ENCODE data around the gene CAPN9.

CAPN9 gene

DNA sequence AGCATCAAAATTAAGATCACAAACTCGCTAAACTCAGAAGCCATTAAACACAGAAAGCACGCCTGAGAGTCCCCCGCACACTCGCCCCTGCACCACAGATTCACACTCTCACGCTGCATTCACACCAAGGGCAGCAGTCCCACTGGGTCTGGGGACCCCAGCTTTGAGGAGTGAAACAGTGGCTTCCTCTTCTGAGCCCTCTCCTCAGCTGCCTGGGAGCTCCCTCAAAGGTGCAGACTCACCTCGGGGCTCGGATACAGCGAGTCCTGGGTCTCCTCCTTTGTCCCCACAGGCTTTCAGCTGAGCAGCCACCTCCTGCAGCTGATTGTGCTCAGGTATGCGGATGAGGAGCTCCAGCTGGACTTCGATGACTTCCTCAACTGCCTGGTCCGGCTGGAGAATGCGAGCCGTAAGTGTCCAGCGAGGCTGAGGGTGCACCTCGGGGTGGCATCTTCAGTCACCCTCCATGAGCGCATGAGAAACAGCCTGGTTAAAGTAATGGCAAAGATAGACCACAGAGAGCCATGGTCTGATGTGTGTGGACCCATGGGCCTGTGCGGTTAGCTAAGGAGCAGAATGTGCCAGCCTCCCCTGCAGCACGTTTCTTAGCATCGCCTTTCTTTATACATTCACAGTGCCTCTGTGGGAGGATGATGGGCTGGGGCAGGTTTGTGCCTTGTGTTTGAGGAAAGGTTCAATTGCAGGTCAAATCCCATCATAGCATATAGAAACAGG, 47.9 kb downstream of the CAPN9 start:
- DNase-seq (ENCODE audit: low read depth in 2 of 2, low spot score in 1 of 2), result no peak

DNA sequence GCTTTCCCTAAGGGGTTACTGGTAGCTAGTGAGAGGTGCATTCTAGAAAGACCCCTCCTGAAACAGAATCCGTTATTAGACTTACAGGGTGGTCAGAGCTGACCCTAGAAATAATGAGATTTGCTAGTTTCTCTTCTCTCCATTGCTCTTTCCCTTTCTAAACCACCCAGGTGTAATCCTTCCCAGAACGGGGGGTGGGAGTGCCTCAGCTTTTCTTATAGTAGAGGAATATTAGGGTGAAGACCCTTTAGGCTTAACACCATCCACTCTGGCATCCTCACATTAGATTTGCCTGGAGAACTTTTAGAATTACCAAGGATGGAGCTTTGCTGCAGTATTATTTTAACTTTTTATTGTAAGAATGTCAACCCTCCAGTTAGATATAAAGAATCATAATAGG, 49.4 kb downstream of the CAPN9 start:
- no peak for DNase-seq (ENCODE audit: low read depth in 2 of 2, low spot score in 1 of 2)

DNA sequence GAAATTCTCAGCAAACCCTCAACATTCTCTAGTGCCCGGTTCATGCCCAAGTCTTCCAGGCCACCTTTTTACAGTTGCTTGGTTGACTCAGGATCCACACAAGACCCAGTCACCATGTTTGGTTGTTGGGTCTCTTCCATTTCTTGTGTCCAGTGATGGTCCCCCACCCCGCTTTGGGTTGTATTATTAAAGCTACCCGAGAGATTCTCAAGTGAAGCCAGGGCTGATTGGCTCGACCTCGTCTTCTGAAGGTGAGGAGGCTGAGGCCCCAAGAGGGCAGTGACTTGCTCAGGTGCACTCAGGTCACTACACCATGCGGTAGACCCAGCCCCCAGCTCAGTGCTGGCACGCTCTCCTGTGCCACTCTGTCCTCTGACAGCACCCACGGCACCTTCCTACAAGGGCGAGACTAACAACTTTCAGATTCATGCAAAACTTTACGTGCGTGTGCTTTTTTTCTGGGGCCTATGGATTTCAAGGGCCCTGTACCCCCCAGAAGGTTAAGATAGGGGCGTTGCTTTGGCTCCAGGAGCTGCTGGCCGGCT, 50.3 kb downstream of the CAPN9 start:
- no peak for DNase-seq (ENCODE audit: low read depth in 2 of 2, low spot score in 1 of 2)

DNA sequence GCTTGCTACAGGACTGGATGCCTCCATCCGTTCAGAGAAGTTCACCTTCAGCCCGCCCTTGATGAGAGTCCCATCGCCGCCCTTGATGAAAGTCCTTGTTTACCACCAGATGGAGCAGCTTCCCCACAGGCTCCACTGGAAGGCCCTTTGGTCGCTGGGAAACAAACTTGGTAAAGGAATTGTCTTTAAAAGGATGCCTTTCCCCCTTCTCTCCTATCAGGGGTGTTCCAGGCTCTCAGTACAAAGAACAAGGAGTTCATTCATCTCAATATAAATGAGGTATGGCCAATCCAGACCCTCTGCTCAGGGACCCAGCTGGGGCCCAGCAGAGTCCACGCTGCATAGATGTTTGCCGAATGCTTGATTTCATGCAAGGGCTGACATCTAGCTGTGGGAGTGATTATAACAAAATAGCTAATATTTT, 50.8 kb downstream of the CAPN9 start:
- DNase-seq (ENCODE audit: low read depth in 2 of 2, low spot score in 1 of 2), result no peak

DNA sequence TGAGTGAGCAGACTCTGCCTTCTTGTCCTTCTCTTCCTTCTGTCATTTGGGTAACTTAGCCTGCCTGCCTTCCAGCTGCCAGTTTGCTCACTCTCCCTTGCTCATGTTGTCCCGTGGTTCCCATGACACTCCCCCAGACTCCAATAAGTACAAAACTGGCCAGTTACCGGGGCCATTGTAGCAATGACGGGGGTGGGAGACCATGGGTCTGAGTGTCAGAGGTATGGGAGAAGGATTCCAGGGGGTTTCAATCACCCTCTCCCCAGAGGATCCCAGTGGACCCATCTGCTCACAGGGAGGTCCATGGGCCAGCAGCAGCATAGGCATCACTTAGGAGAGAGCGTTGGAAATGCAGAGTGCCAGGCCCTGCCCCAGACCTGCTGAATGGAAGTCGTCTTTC, 51.3 kb downstream of the CAPN9 start:
- DNase-seq (ENCODE audit: low read depth in 2 of 2, low spot score in 1 of 2), result no peak

DNA sequence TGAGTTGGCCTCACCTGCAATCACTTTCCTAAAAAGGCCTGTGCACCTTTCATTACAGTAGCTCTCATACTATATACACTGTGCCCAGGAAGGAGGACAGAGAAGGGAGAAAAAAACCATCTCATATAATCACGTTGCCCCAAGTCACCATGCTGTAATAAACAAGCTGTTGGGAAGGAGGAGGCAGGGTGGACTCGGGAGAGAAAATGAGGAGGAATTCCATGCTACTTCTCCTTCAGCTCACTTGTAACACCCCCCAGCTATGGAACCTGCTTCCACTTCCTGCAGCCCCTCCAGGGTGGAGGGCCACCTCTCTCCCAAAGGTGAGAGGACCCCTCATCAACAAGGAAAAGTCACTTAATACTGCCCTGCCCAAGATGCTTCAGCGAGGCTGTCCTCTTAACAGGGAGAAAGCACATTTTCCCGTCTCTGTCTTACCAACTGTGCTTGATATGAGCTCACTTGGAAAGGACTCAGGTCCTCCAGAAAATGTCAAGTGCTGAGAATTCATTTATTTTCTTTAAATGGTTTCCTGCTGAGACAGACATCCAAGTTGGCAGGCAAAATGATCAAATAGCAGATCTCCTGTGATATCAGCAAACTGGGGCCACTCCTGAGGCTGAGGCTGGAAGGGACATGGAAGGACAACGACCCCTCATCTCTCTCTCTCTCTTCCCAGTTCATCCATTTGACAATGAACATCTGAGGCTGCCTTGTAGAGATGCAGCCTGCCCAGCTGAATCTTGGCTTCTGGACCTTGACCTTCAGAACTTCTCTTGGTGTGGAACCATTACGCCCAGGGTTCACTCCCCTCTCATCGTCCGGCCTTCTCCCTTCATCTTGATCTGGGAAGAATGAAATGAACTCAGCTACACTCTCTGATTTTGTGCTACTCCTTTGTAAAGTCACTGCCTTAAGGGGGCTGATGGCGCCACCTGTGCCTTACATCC, 54.0 kb downstream of the CAPN9 start:
- no peak for DNase-seq (ENCODE audit: low read depth in 2 of 2, low spot score in 1 of 2)

DNA sequence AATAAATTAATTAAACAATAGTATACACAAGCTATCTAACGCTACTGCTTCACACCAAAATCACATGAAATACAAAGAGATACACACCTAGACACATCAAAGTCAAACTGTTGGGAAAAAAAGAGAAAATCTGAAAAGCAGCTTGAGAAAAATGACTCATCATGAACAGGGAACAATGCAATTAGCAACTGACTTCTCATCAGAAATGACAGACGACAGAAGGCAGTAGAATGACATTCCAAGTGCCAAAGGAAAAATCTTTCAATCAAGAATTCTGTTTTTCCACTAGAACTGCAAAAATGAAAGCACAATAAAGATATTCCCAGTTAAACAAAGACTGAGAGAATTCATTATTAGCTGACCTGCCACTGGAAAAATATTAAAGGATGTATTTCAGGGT, 57.2 kb downstream of the CAPN9 start:
- no peak for DNase-seq (ENCODE audit: low read depth in 2 of 2, low spot score in 1 of 2)

DNA sequence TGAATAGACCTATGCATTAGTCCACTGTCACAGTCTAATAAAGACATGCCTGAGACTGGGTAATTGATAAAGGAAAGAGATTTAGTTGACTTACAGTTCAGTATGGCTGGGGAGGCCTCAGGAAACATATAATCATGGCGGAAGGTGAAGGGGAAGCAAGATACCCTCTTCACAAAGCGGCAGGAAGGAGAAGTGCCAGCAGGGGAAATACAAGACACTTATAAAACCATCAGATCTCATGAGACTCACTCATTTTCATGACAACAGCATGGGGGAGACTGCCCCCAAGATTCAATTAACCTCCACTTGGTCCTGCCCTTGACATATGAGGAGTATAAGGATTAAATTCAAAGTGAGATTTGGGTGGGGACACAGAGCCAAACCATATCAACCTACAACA, 59.4 kb downstream of the CAPN9 start:
- no peak for DNase-seq (ENCODE audit: low read depth in 2 of 2, low spot score in 1 of 2)

DNA sequence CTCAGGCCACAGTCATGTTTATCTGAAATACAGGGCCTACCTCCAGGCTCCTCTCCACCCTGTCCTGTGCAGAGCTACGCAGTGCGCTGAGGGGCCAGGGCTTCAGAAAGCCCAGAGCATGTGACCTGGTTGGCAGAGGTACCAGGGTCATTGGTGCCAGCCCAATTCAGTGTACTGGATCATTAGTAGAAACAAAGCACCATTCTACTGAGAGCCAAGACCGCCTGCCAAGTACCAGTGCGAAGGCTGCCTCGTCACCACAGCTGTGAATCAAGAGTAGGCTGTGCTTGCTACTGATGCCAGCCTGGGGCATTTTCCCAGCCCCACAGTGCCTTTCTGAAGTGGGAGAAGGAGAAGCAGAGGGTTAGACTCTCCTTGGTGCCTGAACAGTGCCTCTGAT, 59.8 kb downstream of the CAPN9 start:
- no peak for DNase-seq (ENCODE audit: low read depth in 2 of 2, low spot score in 1 of 2)

DNA sequence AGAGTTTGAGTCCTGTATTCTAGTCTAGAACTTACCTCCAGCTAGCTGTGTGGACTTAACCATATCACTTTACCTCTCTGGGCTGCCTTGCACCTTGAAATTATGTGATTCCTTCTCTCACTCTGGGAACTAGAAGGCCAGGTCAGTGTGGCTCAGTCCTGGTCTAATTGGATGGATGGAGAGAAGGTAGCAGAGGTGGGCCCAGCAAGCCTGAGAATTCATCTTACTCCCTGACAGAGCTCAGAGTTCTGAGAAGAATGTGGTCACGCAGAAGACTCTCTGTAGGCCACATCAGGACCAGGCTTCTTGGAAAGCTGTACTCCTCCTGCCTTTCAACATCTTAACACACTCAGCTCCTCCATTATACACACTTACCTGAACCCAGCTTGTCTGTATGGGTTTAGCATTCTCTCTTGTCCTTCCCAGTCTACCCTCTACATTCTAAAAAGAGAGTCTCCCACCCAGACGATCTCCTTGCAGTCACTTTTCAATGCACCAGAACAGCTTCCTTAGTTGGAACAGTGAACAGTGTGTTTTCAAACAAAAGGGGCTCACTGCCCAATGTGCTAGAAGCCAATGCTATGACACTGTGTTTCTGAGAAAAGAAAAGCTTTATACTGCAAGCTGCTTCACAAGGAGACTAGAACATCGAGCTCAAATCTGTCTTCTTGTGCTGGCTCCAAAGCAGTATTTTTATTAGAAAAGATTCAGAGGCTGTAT, 60.5 kb downstream of the CAPN9 start:
- no peak for DNase-seq (ENCODE audit: low read depth in 2 of 2, low spot score in 1 of 2)

DNA sequence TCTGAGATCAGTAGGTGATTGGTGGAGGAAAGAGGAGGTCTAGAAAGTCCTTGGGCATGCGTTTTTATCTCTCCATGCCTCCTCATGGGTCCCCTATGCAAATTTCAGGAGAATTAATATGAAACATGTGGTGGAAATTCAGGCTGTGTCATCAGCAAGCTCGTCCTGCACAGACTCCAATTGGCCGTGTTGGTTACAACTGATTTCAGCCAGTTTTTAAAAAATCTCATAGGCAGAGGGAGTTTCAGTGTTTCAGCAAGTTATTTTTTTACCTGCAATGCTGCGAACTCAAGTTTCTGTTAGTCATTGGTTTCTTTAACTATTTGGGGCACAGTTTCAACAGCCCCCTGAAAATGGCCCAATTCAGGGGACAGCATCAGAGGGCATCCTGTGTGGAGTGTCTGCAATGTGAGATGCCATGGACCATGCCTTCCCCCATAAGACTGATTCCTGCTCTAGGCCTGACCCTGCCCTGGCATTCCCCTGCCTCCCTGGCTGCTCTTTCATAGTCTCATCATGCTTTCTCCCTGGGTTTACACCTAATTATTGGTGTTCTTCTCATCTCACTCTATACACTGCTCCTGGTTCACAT, 61.2 kb downstream of the CAPN9 start:
- DNase-seq (ENCODE audit: low read depth in 2 of 2, low spot score in 1 of 2), result no peak

DNA sequence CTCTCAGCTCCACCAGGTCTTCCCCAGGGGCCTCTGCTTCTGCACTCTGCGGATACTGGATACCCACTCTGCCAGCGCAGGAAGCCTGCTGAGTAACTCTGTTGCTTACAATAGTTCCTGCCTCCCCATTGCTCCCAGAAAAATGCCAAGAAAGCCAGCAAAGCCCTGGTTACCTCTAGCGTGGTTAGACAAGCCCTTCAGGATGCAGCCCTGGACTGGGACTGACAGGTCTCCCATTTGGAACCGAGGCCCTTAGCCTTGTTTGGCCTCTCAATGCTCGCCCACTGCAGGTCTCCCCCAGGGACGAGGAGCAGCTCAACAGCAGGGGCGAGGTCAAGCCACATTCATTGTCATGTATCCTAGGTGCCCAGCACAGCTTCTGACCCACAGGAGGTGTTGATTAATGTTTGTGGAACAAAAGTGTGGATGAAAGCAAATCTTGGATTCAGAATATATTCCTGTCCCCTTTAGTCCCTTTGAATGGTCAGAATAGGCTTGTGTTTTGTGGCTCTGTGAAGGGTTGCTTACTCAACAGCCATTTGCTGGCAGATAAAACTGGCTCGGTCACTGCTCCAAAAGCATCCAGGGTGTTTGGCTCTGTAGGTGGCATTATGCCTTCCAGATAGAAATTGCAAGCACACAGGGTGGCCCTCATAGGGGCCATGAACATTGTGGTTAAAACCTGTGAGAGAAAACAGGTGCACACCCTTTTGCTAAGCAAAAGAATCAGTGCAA, 62.2 kb downstream of the CAPN9 start:
- DNase-seq (ENCODE audit: low read depth in 2 of 2, low spot score in 1 of 2), result no peak

DNA sequence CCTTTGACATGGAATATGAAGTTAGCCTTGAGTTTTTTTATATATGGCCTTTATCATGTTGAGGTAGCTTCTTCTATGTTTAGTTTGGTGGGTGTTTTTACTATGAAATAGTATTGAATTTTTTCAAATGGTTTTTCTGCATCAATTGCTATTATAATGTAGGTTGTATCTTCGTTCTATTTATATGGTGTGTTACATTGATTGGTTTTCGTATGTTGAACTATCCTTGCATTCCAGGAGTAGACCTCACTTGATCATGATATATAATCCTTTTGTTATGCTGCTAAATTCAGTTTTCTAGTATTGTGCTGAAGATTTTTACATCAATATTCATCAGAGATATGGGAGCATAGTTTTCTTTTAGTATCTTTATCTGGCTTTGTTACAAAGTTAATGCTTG, 65.4 kb downstream of the CAPN9 start:
- DNase-seq (ENCODE audit: low read depth in 2 of 2, low spot score in 1 of 2), result no peak

DNA sequence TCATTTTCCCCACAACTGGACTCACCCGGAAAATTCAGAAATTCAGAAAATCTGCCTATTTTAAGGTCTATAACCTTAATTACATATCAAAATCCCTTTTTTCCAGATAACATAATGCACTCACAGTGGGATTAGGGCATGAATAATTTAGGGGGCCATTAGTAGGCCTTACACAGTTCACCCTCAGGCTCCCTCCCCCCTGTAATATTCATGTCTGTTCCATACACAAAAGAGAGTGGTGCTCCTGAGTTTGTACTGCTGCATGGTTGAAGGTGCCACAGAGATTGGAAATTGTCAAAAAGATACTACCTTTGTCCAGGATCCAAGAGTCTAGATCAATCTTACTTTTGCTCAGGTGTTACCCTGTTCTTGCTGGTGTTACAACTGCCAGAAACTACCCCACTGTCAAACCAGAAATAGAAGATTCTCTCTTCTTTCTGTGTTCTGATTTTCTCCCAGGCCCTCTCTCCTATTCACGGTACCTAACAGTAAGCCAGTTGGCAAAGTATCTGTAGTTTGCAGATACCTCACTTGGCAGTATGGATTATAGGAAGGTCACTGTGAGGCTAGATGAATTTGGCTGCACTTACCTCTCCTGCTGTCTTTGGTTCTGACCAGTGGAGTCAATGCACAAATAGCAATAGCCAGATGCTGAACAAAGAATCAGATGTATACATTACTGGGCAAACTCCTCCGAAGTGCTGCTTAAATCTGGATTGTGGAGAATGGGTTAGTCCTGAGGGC, 67.9 kb downstream of the CAPN9 start:
- no peak for DNase-seq (ENCODE audit: low read depth in 2 of 2, low spot score in 1 of 2)

DNA sequence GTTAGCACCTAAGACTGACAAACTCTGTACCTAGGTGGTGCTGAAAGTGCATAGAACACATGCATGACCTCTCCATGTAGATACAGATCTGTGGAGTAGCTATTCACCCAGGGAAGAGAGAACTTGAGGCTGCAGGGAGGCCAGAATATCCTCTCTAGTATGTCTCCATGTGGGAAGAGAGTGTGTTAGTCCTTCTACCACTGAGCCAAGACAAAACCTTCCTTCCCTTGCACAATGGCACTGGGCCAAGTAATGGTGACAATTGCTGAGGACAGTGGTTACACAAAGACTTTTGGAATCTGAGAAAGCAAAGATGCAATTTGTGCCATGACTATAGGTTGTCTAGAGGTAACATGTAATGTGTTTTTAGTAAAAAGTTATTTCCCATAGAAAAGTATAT, 68.8 kb downstream of the CAPN9 start:
- no peak for DNase-seq (ENCODE audit: low read depth in 2 of 2, low spot score in 1 of 2)

DNA sequence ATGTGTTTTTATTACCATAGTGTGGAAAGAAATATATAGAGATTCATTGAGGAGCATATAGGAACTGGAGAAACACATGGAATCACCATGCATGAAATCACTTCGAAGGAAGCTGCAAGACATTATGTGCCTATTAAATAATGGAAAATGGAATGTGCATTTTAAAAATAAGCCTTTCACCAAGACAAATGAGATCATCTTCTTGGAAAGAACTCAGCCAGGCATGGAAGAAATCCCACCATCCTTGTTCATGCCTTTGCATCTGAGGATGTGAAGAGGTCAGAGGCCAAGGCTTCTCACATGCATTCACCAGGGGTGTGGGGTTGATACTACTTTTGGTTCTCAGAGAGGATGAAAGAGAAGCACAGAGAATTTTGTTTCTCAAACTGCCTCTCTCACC, 71.2 kb downstream of the CAPN9 start:
- DNase-seq (ENCODE audit: low read depth in 2 of 2, low spot score in 1 of 2), result no peak

DNA sequence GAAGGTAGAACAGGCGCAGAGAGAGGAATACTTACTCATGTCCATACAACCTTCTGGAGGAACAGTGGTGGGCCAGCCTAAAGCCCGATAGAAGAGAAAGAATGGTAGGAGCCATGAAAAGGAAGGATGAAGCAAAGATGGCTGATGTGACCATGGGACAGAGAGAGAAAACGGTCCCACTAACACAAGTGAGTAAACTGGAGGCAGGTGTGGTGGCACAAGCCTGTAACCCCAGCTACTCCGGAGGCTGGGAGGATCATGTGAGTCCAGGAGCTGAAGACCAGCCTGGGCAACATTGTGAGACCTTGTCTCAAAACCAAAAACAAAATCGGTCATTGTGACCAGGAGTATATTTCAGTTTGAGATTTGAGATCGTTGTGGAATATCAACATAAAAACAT, 71.7 kb downstream of the CAPN9 start:
- DNase-seq (ENCODE audit: low read depth in 2 of 2, low spot score in 1 of 2), result no peak

DNA sequence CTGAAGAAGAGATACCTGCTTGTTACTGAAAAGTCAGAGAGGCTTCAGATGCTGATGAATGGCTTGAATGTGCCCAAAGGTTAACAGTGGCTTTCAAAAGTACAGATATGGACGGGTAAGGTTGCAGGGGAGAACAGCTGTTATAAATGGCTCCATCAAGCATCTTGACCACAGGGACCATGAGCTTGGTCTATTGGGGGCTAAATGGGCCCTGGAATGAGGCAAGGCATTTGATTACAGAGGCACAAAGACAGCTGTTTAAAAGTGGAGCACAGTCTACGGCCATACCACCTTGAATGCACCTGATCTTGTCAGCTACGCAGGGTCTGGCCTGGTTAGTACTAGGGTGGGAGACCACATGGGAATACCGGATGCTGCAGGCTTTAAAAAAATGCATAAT, 72.8 kb downstream of the CAPN9 start:
- no peak for DNase-seq (ENCODE audit: low read depth in 2 of 2, low spot score in 1 of 2)

DNA sequence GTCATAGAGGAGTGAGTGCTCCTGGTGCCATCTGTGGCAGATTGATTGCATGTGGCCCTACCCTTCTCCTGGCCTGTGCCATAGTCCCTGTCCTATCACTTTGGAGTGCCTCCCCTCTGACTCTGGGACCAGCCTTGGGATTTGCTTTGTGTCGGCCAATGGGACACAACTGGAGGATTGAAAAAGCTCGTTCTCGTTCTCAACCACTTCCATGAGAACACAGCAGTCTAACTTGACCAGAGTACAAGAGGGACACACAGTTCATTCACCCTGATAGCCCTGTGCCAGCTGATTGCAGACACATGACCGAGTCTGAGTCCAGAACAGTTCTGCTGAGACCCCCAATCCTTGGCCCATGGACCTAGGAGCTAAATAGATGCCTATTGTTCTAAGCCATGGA, 73.4 kb downstream of the CAPN9 start:
- DNase-seq (ENCODE audit: low read depth in 2 of 2, low spot score in 1 of 2), result no peak

DNA sequence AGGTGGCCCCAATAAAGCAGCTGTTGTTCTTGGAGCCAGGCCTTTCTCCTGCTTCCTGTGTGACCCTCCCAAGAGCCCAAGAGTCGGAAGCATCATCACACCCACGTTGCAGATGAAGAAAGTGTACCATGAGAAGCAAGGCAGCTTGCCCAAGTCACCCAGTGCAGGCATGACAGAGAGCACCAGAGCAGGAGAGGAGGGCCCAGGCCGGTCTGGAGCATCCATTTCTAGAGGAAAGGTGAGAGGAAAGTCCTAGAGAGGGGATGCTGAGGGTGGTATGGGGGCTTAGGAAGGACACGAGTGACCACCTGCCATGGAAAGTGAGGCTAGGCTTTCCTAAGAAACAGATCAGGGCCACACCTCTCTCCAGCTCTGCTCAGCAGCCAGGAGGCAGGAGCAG, 74.2 kb downstream of the CAPN9 start:
- DNase-seq (ENCODE audit: low read depth in 2 of 2, low spot score in 1 of 2), result no peak
